ENCODE data around the gene HOXC5.

The HOXC5 gene

DNA sequence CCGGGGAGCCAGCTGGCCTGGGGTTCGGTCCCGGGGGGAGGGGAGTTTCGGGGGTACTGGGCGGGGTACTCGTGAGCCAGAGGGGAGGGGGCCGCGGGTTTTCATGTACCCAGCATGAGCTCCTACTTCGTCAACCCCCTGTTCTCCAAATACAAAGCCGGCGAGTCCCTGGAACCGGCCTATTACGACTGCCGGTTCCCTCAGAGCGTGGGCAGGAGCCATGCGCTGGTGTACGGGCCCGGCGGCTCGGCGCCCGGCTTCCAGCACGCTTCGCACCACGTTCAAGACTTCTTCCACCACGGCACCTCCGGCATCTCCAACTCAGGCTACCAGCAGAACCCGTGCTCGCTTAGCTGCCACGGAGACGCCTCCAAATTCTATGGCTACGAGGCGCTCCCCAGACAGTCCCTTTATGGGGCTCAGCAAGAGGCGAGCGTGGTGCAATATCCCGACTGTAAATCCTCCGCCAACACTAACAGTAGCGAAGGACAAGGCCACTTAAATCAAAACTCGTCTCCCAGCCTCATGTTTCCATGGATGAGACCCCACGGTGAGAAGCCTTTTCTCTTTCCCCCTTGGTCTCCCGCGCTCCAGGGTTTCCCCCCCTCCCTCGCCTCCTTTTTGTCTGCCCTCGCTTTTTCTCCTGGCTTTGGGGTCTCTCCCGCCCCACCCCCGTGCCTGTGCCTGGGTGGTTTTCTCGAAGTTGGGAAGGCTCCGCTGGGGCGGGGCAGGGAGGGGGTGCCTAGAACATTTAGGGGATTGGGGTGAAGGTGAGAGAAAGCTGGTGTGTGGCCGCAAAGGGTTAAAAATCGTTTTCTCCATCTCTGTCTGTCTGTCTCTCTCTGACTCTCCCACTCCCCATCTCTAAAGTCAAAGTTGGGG is 23.4 kb upstream of the HOXC5 start:
- peak; percentile 37 to 39 for DNase-seq

DNA sequence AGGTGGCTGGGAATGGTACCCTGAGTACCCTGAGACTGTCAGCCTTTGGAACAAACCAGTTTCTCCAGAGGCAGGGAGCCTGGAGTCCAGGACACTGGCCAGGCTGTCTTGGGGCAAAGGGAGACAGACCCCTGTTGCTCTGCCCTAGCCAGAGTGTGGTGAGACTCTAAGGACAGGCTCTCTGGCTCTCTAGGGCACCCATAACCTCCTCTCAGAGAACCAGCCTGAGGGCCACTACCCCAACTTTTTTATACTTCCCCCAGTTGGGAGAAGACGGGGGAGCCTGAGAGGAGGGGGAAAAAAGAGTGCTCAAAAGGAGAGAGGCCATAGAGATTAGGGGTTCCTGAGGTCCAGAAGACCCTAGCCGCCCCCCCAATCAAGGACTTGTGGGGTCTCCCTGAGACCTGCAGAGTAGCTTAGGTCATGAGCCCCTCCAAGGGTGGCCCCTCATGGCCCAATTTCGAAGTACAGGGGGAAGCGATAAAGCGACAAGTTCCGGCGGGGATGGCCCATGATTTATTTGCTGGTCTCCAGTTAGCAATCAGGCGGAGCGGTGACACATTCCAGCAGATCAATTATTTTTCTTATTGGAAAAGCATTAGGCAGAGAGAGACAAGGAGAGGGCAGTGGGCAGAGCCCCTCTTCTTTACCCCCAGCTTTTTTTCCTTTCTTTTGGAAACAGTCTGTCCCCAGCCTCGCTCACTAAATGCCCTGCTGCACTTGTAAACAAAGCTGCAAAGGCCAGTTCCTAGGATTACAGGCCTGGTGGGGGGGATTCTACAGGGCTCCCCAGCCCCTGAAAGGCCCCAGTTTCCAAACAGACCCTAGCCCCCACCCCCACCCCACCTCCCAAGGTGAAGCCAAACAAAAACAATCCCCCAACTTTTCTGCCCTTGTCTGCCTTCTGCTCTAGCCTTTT is 22.5 kb upstream of the HOXC5 start:
- no peak for DNase-seq

DNA sequence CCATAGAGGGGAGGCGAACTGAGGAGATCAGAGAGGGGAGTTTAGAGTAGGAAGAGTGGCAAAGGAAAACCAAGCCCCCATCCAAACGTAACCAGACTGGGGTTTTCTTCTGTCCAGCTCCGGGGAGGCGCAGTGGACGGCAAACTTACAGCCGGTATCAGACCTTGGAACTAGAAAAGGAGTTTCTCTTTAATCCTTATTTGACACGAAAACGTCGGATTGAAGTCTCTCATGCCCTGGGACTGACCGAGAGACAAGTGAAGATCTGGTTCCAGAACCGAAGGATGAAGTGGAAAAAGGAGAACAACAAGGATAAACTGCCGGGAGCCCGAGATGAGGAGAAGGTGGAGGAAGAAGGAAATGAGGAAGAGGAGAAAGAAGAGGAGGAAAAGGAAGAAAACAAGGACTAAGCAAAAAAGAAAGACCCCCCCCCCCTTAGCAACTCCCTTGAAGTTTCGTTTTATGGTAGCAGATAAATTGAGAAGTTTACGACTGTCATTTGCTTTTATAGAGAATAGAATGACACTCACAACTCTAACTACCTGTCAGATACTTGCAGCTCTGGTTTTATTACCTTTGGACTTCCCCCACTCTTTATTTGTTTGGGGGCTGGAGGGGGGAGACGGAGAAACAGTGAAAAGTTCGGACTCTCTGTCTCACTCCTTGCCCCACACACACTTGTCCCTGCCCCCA is 21.7 kb upstream of the HOXC5 start:
- no peak for DNase-seq

DNA sequence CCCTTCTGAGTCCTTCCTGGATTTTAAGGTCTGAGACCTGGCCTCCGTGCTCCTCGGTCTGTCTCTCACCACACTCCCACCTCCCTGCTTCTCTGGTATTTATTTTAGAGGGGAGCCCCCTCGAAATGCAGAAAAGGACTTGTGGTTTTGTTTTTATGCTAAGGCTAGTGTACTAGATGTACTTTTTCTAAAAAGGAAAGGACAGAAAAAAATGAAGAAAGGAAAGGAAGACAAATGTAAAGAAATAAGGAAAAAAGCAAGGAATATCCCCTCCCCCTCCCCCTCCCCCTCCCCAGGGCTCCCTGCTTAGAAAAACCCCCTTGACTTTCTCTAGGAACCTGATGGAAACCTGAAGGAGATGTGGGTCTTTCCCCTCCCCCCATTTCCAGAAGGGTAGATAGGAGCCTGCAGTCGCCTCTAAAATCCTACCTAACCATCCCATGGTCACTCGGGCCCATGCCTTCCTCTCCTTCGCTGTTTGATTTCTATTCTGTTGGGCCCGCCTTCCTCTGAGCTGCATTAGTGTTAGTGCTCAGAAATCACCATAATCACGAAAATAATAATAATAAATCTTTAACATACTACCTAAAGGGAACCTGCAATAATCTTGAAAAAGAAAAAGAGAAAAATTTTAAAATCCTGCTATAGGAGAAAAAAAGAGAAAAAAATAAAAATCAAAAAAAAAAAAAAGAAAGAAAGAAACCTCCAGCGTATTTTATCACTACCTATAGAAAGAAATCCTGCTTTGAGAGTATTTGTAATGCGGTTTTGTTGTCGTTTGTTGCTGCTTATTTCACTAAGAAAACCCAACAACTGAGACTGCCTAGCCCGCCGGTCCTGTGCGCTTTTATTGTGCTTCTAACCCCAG is 21.0 kb upstream of the HOXC5 start:
- no peak for DNase-seq

DNA sequence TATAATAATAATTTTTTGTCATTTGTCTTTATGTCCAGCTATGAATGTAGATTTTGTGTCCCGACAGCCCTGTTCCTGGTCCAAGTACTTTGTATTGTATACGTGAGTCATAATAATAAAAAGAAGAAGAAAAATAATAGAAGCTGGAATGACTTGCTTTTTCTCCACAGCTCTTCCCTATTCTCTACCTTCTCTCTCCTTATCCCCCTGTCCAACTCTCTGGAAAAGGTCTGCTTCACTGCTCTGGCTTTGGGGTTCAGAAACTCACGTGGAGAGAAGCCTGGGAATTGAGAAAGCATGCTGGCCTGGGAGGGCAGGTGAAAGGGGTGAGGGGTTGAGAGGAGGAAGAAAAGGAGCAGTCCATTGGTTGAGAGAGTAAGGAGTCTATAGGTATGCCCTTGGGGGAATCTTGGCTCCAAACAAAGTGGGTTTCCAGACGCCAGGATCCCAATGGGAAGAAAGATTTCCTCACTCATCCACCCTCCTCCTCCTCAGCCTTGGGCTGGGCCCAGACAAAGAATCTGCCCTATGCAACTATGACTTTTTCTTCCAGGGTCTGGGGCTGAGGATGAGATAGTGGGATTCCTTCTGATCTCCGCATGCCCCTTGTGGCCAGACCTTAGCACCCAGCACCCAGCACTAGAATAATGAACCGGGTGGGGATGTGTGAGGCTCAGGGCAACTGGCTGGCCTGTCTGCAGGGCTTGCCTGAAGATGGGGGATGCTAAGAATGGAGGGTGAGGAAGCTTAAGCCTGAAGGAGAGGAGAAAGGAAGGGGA is 20.0 kb upstream of the HOXC5 start:
- DNase-seq = no peak

DNA sequence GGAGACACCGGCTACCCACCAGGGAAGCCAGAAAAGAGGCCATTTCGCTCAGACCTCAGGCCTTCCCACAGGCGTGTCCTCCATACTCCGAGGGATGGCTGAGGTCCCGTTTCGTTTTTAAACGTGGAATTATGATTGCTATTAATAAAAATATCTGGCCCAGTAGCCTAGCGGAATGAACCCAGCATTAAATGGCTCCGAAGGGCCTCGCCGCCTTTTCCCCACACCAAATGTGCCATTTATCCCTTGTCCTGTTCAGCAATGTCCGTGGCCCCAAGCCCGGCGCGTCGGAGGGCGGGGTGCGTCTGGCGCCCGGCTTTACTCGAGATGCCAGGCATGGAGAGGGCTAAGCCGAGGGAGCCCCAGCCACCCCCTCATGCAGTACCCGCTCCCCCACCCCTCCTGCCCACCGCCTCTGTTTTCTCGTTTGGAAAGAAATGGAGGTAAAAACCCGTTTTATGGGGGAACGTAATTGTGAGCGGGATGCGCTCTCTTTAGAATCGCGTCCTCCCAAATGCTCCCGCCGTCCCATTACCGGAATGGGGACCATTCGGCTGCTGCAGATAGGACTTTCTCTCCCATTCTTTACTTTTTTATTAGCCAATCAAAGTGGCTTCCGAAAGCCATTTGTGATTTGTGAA is 18.4 kb upstream of the HOXC5 start:
- no peak for DNase-seq

DNA sequence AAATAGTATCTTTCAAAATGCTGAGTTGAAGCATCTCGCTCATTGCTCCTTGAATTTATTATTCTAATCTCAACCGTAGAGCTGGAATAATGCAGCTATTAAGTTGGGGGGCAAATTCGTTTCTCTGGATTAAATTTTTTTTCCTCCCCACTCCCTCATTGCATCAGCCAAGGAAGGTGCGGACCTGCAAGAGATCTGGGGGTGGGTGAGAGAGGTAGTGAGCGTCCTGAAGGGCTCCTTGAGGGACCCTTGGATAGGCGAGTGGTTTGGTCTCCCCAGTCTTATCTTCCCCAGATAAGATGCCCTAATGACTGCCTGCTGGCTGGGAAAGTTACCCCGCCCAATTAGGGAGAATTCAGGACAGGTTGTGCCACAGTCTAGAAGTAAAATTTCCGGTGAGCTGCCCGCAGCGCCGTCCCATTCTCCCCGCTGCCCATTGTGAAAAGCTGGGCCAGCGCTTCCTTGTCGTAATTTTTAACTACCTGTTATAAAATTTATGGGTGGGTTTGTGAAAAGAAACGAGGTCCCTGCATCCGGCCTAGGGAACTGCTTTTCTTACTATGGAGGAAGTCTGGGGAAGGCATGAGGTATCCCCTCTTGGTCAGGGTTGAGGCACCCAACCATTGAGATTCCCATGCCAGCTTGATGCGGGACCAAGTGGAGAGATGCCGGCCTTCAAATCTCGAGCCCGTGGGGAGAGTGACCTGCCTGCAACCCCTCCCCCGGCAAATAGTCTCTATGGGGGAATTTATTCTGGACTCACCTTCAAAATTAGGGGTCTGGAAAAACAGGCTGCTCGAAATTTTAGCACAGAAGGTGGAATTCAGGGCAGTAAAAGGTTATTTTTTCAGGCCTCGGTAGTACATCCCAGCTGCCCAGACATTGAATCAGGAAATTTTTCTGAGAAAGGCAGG is 17.6 kb upstream of the HOXC5 start:
- DNase-seq = no peak

DNA sequence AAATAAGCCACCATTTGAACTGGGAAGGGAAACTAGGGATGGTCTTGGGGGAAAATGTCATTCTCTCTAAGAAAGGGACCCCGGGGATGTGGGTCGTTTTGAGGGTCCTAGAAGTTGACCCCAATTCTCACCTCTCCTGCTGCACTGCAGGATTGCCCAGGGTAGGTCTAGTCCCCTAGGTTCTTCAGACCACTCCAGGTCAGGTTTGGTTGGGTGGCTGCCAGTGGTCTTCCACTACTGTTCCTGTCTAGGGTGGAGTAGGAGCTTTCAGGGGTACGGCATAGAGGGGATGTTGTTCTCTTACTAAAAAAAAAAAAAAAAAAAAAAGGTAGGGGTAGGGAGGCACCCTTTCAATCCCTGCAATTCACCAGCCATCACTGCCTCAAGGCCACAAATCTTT is 16.8 kb upstream of the HOXC5 start:
- no peak for DNase-seq

DNA sequence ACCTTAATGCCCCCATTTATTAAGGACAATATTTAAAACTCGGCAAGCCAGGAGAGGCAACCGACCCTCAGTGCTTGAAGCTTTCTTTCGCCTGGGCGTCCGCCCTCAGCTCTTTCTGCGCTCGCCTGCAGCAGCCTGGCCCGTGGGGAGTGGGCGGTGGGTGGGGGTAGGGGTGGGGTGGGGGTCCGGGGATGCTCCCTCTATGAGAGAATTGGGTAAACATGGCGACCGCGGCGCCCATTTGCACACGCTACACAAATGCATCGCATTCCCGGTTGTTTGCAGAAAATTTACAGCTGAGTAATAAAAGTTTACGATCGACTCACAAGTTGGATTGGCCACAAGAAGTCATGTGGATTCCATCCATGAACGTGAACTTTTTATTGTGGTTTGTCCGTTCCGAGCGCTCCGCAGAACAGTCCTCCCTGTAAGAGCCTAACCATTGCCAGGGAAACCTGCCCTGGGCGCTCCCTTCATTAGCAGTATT is 16.3 kb upstream of the HOXC5 start:
- no peak for DNase-seq

DNA sequence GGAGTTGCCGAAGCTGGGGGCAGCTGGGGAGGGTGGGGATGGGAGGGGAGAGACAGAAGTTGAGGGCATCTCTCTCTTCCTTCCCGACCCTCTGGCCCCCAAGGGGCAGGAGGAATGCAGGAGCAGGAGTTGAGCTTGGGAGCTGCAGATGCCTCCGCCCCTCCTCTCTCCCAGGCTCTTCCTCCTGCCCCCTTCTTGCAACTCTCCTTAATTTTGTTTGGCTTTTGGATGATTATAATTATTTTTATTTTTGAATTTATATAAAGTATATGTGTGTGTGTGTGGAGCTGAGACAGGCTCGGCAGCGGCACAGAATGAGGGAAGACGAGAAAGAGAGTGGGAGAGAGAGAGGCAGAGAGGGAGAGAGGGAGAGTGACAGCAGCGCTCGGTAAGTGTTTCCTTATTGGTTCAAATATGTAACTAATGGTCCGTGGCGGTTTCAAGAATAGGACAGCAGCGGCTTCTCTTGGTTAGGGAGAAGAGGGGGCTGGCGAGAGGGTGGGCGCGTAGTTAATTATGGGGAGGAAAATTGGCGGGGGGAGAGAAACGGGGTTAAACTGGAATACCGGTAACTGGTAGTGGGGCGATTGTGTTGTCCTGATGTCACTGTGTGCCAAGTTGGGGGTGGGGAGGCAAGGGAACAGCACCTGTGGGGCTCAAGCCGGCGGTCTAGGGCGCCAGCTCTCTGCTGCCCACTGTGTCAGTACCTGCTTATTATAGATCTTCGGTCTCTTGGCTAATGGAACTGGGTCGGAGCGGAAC is 15.6 kb upstream of the HOXC5 start:
- DNase-seq = no peak

DNA sequence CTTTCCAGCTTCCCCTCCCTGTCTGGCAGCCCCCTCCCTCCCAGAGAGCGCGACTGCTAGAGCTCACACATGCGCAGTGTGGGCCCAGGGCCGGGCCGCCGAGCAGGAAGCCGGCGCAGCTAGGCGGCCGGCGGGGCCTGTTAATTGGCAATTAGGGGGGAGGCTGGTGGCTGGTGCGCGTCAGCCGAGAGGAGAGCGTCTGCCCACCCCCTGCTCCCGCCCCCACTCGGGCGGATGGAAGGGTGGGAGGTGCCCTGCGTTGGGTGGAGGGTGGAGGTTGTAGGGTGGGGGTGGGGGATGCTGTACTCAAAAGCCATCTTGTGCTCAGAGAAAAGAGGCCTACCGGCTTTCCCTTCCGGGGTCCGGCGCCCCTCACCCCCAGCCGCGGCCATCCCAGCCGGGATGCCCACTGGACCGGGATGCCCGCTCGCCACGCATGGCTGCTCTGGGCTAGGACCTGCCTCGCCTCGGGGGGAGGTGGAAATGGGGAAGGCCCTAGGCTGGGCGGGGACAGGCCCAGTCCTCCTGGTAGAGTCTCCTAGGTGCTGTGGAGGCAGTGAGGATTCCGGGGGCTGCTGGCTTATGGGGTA is 14.9 kb upstream of the HOXC5 start:
- DNase-seq = peak; percentile 58 to 66

DNA sequence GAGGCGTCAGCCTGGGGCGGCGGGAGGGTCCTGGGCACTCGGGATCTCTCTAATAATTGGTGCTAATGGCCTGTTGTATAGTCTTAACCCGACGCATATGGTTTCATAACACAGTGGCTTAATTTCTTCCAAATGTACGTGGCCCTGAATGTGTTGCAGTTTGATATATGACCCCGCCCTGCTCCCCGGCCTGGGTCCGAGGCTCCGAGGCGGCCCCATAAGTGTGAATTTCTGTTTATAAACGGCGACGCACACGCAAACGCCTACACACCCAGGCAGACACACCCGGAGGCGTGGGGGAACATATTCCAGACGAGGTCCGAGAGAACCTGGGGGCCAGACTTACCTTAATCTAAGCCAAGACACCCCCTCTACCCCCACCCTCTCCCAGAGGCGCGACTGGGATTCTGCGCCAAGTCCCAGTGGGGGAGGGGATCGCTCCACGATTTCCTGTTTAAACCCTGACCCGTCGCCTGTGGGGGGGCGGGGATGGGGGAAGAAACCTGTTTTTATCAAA is 14.3 kb upstream of the HOXC5 start:
- DNase-seq = no peak

DNA sequence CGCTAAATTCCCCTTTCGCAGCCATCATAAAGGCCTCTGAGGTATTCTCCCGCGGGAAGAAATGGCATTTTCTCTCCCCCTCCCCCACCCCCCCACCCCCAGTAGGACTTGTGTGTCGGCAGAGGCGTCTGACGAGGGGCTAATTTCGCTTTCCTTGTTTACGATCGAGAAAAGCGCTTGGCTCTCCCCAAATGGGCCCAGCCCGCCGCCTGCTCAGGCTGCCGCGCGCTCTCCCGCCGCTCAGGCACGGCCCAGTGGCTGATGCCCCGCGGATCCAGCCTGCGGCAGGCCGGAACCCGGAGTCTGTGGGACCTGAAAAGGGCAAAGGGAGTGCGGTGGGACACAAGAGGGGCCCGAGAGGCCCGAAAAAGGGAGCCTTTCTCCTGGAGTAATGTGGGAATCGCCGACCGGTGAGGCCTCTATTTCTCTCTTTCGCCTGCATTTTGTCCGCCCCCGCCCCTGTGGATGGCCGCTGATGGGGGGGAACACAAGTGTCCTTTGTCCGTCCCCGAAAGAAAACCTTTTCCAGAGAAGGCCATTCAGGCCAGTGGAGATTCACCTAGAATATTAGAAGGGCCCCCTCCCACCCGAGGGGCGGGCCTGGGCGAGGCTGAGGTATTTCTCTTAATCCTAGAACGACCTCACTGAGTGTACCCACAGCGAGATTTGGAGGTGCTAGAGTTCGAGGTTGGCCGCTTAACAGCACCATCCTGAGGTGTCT is 13.6 kb upstream of the HOXC5 start:
- DNase-seq = no peak

DNA sequence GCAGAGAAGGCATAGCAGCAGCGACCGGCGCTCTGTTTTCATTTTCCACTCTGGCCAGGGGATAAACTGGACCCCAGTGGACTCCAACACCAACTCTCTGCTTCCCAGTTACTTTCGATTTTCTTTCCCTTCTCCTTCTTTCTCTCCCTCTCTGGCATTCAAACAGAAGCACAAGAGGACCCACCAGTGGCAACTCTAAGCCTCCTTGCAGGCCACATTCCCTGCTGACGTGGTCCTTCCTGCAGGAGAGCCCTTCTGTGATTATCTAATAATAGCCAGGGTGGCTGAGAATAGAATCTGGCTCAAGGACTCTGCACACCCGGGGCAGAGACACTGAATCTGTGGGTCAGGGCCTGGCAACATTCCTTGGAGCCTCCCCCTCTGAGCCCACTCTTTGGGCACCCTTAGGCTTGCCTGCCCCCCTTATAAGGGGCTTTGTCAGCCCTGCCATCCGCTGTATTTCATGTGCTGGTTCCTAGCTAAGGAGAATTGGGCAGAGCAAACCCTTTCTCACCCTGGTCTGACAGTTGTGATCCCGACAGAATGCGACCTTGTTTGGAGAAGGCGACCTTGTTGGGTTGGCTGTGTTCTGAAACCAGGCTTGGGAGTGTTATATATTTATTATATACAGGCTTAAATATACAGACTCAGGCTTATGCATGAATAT is 12.8 kb upstream of the HOXC5 start:
- no peak for DNase-seq

DNA sequence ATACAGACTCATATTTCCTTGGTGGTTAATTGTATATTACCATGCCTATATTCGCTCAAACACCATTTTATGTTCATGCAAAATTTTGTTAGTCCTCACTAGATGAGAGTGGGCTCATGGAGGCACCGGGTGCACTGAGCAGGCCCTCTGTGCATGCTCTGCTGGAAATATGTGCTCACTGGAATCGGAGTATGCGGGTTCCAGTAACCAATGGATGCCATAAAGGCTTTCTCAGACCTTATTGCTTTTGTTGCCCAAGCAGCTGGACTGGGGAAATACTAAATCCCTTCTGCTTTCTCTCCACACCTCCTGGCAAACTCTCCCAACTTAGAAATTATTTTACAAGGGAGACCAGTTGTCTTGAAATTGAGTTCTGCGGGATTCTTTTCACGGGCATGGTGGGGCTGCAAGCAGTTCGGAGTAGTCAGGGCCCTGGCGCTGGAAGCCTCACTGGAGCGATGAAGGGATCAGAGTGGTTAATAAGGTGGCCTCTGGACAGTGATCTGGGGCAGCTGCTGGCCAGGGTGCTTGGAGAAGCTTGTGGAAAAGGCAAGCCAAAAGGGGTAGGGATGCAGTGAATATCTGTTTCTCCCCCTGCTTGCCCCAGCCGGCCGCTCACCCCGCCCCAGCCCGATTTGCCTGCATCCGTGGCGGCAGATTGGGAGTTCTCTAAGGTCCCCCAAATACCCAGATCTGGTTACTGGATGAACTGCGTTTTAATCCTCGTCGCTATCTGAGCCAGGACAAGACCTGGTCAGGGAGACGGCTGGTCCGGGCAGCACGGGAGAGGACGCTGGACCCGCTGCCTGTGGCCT is 12.1 kb upstream of the HOXC5 start:
- no peak for DNase-seq

DNA sequence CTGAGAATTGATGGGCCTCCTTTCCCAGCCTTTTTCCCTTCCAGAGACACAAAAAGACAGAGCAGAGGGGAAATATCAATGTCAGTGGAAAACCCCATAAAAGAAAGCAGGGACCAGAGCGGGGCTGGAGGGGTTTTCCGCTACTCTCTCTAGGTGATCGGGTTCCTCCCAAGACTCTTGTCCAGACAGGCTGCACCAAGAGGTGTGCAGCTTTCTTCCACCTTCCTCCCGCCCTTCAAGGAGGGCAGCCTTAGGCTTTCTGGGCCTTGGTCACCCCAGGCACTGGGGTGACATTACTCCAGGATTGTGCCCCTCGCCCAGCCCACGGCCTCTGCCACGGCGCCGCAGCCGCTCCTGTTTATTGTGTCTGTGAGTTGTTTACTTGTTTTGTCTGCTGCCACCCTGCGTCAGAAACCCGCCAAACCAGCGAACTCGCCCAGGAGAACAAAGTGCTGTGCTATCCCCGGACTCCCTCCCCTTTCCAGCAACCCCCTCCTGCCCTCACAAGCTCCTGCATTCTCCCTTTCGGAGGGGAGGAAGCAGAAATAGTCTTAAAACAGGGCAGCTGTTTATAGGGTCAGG is 11.3 kb upstream of the HOXC5 start:
- DNase-seq = no peak

All from activated CD4-positive, alpha-beta T cell treated with anti-CD3 and anti-CD28 coated beads for 4 hours (primary cell).